IMR-90 (cell line): Measurements from ENCODE around the gene ETFDH. TPM values are rescaled to one million over a fixed set of nuclear protein-coding genes. Genes with fewer than 3 reads are reported as not detected.

Experiments
- ATAC-seq: fragments of 200-7000 bp; cut with Tn5 transposase; 2 replicates; pipeline ENCODE4 v1.9.1; 2020; ENCODE audit warnings: low read depth, mild to moderate bottlenecking, moderate library complexity
- BruUV-seq: library from RNA; stranded (reverse); fragments of 400-500 nt; replicated peaks from 2 replicates; lab custom pipeline; 2021; lab: Mats Ljungman, UMichigan
- CTCF ChIA-PET: fragments of 300-600 bp; formaldehyde crosslinking; extraction: SDS; loops from one replicate; lab custom pipeline; 2021; ENCODE audit warnings: antibody characterized with exemption; lab: Yijun Ruan, JAX
- POLR2A ChIA-PET: fragments of 300-600 bp; sonication (Branson Sonifier 250); formaldehyde crosslinking; loops from one replicate; lab custom pipeline; 2022; ENCODE audit warnings: antibody characterized with exemption; ENCODE audit not compliant: unreplicated experiment; lab: Charles Lee
- DNase-seq: peaks from one replicate; pipeline ENCODE4 v3.0.0; 2013
- H2AFZ ChIP-seq: replicated peaks from 2 replicates; pipeline ENCODE3; 2013; ENCODE audit warnings: low read length, mild to moderate bottlenecking; ENCODE audit not compliant: poor library complexity
- H2AK5ac ChIP-seq: 2 replicates; pipeline ENCODE4 v1.6.1; 2013; ENCODE audit warnings: low read depth, low read length, inconsistent platforms
- H2AK9ac ChIP-seq: replicated peaks from 2 replicates; pipeline ENCODE3; 2013; ENCODE audit warnings: mild to moderate bottlenecking, low read depth, low read length, moderate library complexity; ENCODE audit not compliant: poor library complexity
- H2BK120ac ChIP-seq: 2 replicates; pipeline ENCODE4 v1.6.1; 2013; ENCODE audit warnings: low read depth, low read length, inconsistent platforms
- H2BK15ac ChIP-seq: 3 replicates; pipeline ENCODE4 v1.6.1; 2013; ENCODE audit warnings: low read depth, low read length, inconsistent platforms
- H2BK20ac ChIP-seq: 2 replicates; pipeline ENCODE4 v1.6.1; 2013; ENCODE audit warnings: low read depth, mild to moderate bottlenecking, inconsistent platforms, low read length, moderate library complexity
- H2BK5ac ChIP-seq: 2 replicates; pipeline ENCODE4 v1.6.1; 2013; ENCODE audit warnings: mild to moderate bottlenecking, low read depth, low read length, inconsistent platforms; ENCODE audit not compliant: poor library complexity, severe bottlenecking
- H3K14ac ChIP-seq: replicated peaks from 2 replicates; pipeline ENCODE4 v1.6.1; 2013; ENCODE audit warnings: low read depth, low read length, inconsistent platforms
- H3K18ac ChIP-seq: 2 replicates; pipeline ENCODE4 v1.6.1; 2013; ENCODE audit warnings: low read depth, low read length, control low read depth
- H3K23ac ChIP-seq: 2 replicates; pipeline ENCODE4 v1.6.1; 2013; ENCODE audit warnings: low read depth, low read length, inconsistent platforms
- H3K27ac ChIP-seq: 2 replicates; pipeline ENCODE4 v1.5.1; 2013; ENCODE audit warnings: mild to moderate bottlenecking, control low read depth, low read length; ENCODE audit not compliant: insufficient read depth
- H3K27me3 ChIP-seq: 2 replicates; pipeline ENCODE4 v1.6.1; 2013; ENCODE audit warnings: low read length; ENCODE audit not compliant: control insufficient read depth, insufficient read depth
- H3K36me3 ChIP-seq: 2 replicates; pipeline ENCODE4 v1.6.1; 2013; ENCODE audit warnings: low read length, mixed read lengths; ENCODE audit not compliant: control insufficient read depth, insufficient read depth
- H3K4ac ChIP-seq: 2 replicates; pipeline ENCODE4 v1.6.1; 2013; ENCODE audit warnings: low read depth, low read length, inconsistent platforms
- H3K4me1 ChIP-seq: 2 replicates; pipeline ENCODE4 v1.6.1; 2013; ENCODE audit warnings: low read length, mixed read lengths; ENCODE audit not compliant: control insufficient read depth, insufficient read depth
- H3K4me2 ChIP-seq: 2 replicates; pipeline ENCODE4 v1.6.1; 2013; ENCODE audit warnings: low read depth, mild to moderate bottlenecking, control low read depth, low read length, moderate library complexity
- H3K4me3 ChIP-seq: 2 replicates; pipeline ENCODE4 v1.5.1; 2013; ENCODE audit warnings: low read depth, mild to moderate bottlenecking, control low read depth, low read length, moderate library complexity; ENCODE audit not compliant: insufficient read depth
- H3K56ac ChIP-seq: 2 replicates; pipeline ENCODE4 v1.6.1; 2013; ENCODE audit warnings: low read length, inconsistent platforms; ENCODE audit not compliant: insufficient read depth; ENCODE audit errors: extremely low read depth
- H3K79me1 ChIP-seq, 2 experiments: 2 replicates each; pipeline ENCODE4 v1.6.1; 2013; ENCODE audit warnings: low read length in 2 of 2, inconsistent platforms in 1 of 2, low read depth in 1 of 2
- H3K9ac ChIP-seq: 2 replicates; pipeline ENCODE4 v1.6.1; 2013; ENCODE audit warnings: low read depth, low read length, control low read depth
- H3K9me1 ChIP-seq: 2 replicates; pipeline ENCODE4 v1.6.1; 2013; ENCODE audit warnings: low read length, inconsistent platforms; ENCODE audit not compliant: insufficient read depth
- H3K9me3 ChIP-seq: 2 replicates; pipeline ENCODE4 v1.6.1; 2013; ENCODE audit warnings: low read length; ENCODE audit not compliant: control insufficient read depth, insufficient read depth
- H4K20me1 ChIP-seq: 2 replicates; pipeline ENCODE4 v1.6.1; 2013; ENCODE audit warnings: low read length, inconsistent platforms; ENCODE audit not compliant: insufficient read depth
- H4K5ac ChIP-seq: 2 replicates; pipeline ENCODE4 v1.6.1; 2013; ENCODE audit warnings: mild to moderate bottlenecking, low read depth, low read length, control low read depth
- H4K8ac ChIP-seq, 2 experiments: 2 replicates each; pipeline ENCODE4 v1.6.1; 2013; ENCODE audit warnings: low read depth in 2 of 2, low read length in 2 of 2, control low read depth in 1 of 2, inconsistent platforms in 1 of 2
- H4K91ac ChIP-seq: 2 replicates; pipeline ENCODE4 v1.6.1; 2013; ENCODE audit warnings: low read depth, low read length, inconsistent platforms; ENCODE audit not compliant: insufficient read depth
- FOS ChIP-seq: fragments of 150-350 bp; IDR thresholded peaks from 2 replicates; pipeline ENCODE4 v1.6.1; 2016; ENCODE audit warnings: low read depth, low read length
- SMC3 ChIP-seq: fragments of 150-350 bp; IDR thresholded peaks from 2 replicates; pipeline ENCODE4 v1.6.1; 2016; ENCODE audit warnings: low read depth, mild to moderate bottlenecking, antibody characterized with exemption, low read length, moderate library complexity
- WGBS, 2 experiments: methylation state at CpG; one replicate each; pipeline versions ENCODE4 v1.1.5 to v1.1.7; 2013; ENCODE audit warnings: missing lambda C conversion rate in 2 of 2; ENCODE audit not compliant: insufficient read length in 1 of 2; ENCODE audit errors: extremely low coverage in 2 of 2; 5-methylcytosine and 5-hydroxymethylcytosine counted together
- dilution Hi-C: fragments of 300-500 bp; cut with HindIII; formaldehyde crosslinking; loops from one replicate; pipeline ENCODE4 v1.14.3; 2018; ENCODE audit warnings: low sequenced_read_pairs; ENCODE audit not compliant: unreplicated experiment
- in situ Hi-C: fragments of 300-500 bp; cut with MboI; formaldehyde crosslinking; loops from 3 replicates; pipeline ENCODE4 v1.14.3; 2019; ENCODE audit warnings: low sequenced_read_pairs, inconsistent platforms, mixed read lengths
- intact Hi-C: fragments of 100-400 bp; cut with micrococcal nuclease; formaldehyde crosslinking; loops from 2 replicates; pipeline ENCODE4 v1.10.0; 2022
- polyA plus RNA-seq, 3 experiments: library from polyadenylated mRNA; depleted of rRNA; stranded (reverse); fragments of >200 nt; gene quantifications; 2 replicates each; pipeline ENCODE4 v1.2.3, GENCODE V29; 2012; ENCODE audit warnings: low replicate concordance in 1 of 3
- total RNA-seq: library from RNA; depleted of rRNA; stranded (reverse); fragments of >200 nt; gene quantifications from 2 replicates; pipeline ENCODE4 v1.2.3, GENCODE V29; 2012
- TF ChIP-seq, protein P1 (sequence below): fragments of 150-350 bp; IDR thresholded peaks from 2 replicates; pipeline ENCODE4 v1.6.1; 2017; ENCODE audit warnings: mild to moderate bottlenecking, antibody characterized with exemption, low read length, low read depth

ETFDH gene
- total and polyA plus RNA-seq, 2 of the 4 experiments (the other 2 are of a cell fraction): 14.0 to 19.1 TPM

DNA sequence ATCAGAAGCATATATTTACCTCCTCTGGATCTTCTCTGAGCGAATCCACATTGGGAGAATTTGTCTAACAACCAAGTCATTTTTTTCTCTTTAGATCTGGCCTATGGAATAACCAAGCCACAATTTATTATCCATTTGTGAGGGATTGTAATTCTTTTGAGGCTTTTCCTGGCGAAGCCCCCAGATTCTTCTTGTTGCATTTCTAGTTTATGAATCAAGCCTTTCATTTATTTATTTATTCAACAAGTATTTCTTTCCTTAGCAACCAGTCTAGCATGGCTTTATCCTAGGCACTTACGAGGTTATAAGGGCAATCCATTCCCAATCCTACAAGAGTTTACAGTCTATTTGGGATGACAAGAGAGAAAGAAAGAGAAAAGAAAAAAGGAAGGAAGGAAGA is 78.3 kb downstream of the ETFDH start:
- Histone ChIP-seq H3K14ac (no peak overlapping the region), H4K91ac (no peak overlapping the region), H3K9ac (no peak overlapping the region), H3K79me1 (0 out of 4 replicates have a peak, but pooled peaks cover 0 to 4% of the 10 kb centered on the region in 2 experiments), H2BK15ac (no peak overlapping the region), H3K4me1 (peaks cover 13% of the 10 kb centered on the region; the same call in 1 of the 2 replicates), H3K9me3 (no peaks in the 10 kb centered on the region), H2AK9ac (no peak overlapping the region), H3K4me2 (peak overlapping the region; percentile 46; the same call in 1 of the 2 replicates), H2BK20ac (no peak overlapping the region; the same call in 1 of the 2 replicates), H3K36me3 (no peaks in the 10 kb centered on the region), H3K23ac (no peak overlapping the region), H4K8ac (peak overlapping the region in 1 of 2 experiments; percentile 11; a peak in 1 of 4 replicates), H2BK5ac (peak overlapping the region; percentile 60), H3K4ac (no peak overlapping the region), H3K9me1 (peaks cover 3% of the 10 kb centered on the region; the same call in 1 of the 2 replicates), H2AK5ac (no peak overlapping the region), H2BK120ac (no peak overlapping the region; the same call in 1 of the 2 replicates), H3K56ac (no peak overlapping the region), H2AFZ (no peak overlapping the region), H3K4me3 (no peak overlapping the region), H3K27ac (peak overlapping the region; percentile 52; the same call in 1 of the 2 replicates), H3K27me3 (no peaks in the 10 kb centered on the region), H3K18ac (no peak overlapping the region), H4K20me1 (no peaks in the 10 kb centered on the region), H4K5ac (no peak overlapping the region)
- DNase-seq: peak; percentile 93
- in situ Hi-C loops (no loop called here), intact Hi-C loops (no loop called here), dilution Hi-C loops (no loop called here)
- TF ChIP-seq FOS (peak; percentile 24; the same call in 1 of the 2 replicates), SMC3 (no peak)
- TF ChIP-seq, protein P1, sequence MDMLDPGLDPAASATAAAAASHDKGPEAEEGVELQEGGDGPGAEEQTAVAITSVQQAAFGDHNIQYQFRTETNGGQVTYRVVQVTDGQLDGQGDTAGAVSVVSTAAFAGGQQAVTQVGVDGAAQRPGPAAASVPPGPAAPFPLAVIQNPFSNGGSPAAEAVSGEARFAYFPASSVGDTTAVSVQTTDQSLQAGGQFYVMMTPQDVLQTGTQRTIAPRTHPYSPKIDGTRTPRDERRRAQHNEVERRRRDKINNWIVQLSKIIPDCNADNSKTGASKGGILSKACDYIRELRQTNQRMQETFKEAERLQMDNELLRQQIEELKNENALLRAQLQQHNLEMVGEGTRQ: no peak
- ChIA-PET CTCF (no interaction called here), POLR2A (no interaction called here)
- WGBS, 2 experiments: no CpG with 5 or more reads among the region's 3 CpGs
- BruUV-seq: no TSS peak
- ATAC-seq: peak; percentile 77
